H9 (cell line): ENCODE measurements around the gene BCAT1. TPM values are rescaled to one million over a fixed set of nuclear protein-coding genes. Genes with fewer than 3 reads are reported as not detected.

Experiments used
- DNase-seq: peaks from one replicate; pipeline ENCODE4 v3.0.0-alpha.2; 2017
- H2AFZ ChIP-seq: one replicate; pipeline ENCODE4 v1.6.1; 2013; ENCODE audit warnings: mild to moderate bottlenecking, low read length, control low read depth, moderate library complexity
- H2AK5ac ChIP-seq: 2 replicates; pipeline ENCODE4 v1.6.1; 2013; ENCODE audit warnings: low read length, control low read depth, mixed read lengths; ENCODE audit not compliant: insufficient read length
- H2BK120ac ChIP-seq: one replicate; pipeline ENCODE4 v1.6.1; 2013; ENCODE audit warnings: low read depth, mild to moderate bottlenecking, low read length, control low read depth, inconsistent platforms; ENCODE audit not compliant: poor library complexity, severe bottlenecking
- H2BK12ac ChIP-seq: 2 replicates; pipeline ENCODE4 v1.6.1; 2013; ENCODE audit warnings: low read length, control low read depth, mixed read lengths, low read depth; ENCODE audit not compliant: insufficient read length
- H2BK15ac ChIP-seq: 2 replicates; pipeline ENCODE4 v1.6.1; 2013; ENCODE audit warnings: low read depth, low read length, control low read depth
- H2BK20ac ChIP-seq: one replicate; pipeline ENCODE4 v1.6.1; 2013; ENCODE audit warnings: low read depth, mild to moderate bottlenecking, low read length, control low read depth, inconsistent platforms; ENCODE audit not compliant: poor library complexity, severe bottlenecking
- H2BK5ac ChIP-seq: 2 replicates; pipeline ENCODE4 v1.6.1; 2013; ENCODE audit warnings: low read length, control low read depth, mixed read lengths; ENCODE audit not compliant: insufficient read length
- H3K14ac ChIP-seq: 2 replicates; pipeline ENCODE4 v1.6.1; 2013; ENCODE audit warnings: low read length, control low read depth; ENCODE audit not compliant: insufficient read depth
- H3K18ac ChIP-seq: 2 replicates; pipeline ENCODE4 v1.6.1; 2013; ENCODE audit warnings: low read depth, mild to moderate bottlenecking, mixed read lengths, low read length, control low read depth; ENCODE audit not compliant: insufficient read length
- H3K23ac ChIP-seq: 2 replicates; pipeline ENCODE4 v1.6.1; 2013; ENCODE audit warnings: low read length, control low read depth, mixed read lengths, low read depth; ENCODE audit not compliant: insufficient read length
- H3K23me2 ChIP-seq: 2 replicates; pipeline ENCODE4 v1.6.1; 2013; ENCODE audit warnings: low read depth, mild to moderate bottlenecking, mixed read lengths, low read length, control low read depth; ENCODE audit not compliant: insufficient read length, poor library complexity, severe bottlenecking
- H3K27ac ChIP-seq: 2 replicates; pipeline ENCODE4 v1.5.1; 2013; ENCODE audit warnings: low read length, control low read depth, mixed read lengths, low read depth; ENCODE audit not compliant: insufficient read length
- H3K27me3 ChIP-seq: 2 replicates; pipeline ENCODE4 v1.6.1; 2013; ENCODE audit warnings: low read length, control low read depth, inconsistent platforms; ENCODE audit not compliant: insufficient read depth
- H3K4ac ChIP-seq: 2 replicates; pipeline ENCODE4 v1.6.1; 2013; ENCODE audit warnings: low read depth, mild to moderate bottlenecking, control low read depth, inconsistent platforms, low read length, moderate library complexity
- H3K4me1 ChIP-seq: 2 replicates; pipeline ENCODE4 v1.6.1; 2013; ENCODE audit warnings: low read length, control low read depth, inconsistent platforms; ENCODE audit not compliant: insufficient read depth
- H3K4me2 ChIP-seq: 2 replicates; pipeline ENCODE4 v1.6.1; 2013; ENCODE audit warnings: low read length, control low read depth, mixed read lengths; ENCODE audit not compliant: insufficient read length, insufficient read depth
- H3K56ac ChIP-seq: 2 replicates; pipeline ENCODE4 v1.6.1; 2013; ENCODE audit warnings: low read depth, mild to moderate bottlenecking, mixed read lengths, low read length, control low read depth; ENCODE audit not compliant: insufficient read length
- H3K79me1 ChIP-seq: 2 replicates; pipeline ENCODE4 v1.6.1; 2013; ENCODE audit warnings: low read depth, mild to moderate bottlenecking, moderate library complexity, low read length, control low read depth, inconsistent platforms; ENCODE audit not compliant: insufficient read depth, poor library complexity, severe bottlenecking
- H3K79me2 ChIP-seq: 2 replicates; pipeline ENCODE4 v1.6.1; 2013; ENCODE audit warnings: low read length, control low read depth, inconsistent platforms; ENCODE audit not compliant: insufficient read depth
- H3K9ac ChIP-seq: 2 replicates; pipeline ENCODE4 v1.6.1; 2013; ENCODE audit warnings: low read length, control low read depth, mixed read lengths; ENCODE audit not compliant: insufficient read length; ENCODE audit errors: extremely low read depth
- H3K9me3 ChIP-seq: one replicate; pipeline ENCODE4 v1.6.1; 2013; ENCODE audit warnings: low read depth, low read length, inconsistent platforms; ENCODE audit not compliant: control insufficient read depth
- H3T11ph ChIP-seq: one replicate; pipeline ENCODE4 v1.6.1; 2013; ENCODE audit warnings: mild to moderate bottlenecking, low read length, control low read depth, inconsistent platforms
- H4K20me1 ChIP-seq: one replicate; pipeline ENCODE4 v1.6.1; 2013; ENCODE audit not compliant: control insufficient read depth, insufficient read length, insufficient read depth
- H4K5ac ChIP-seq: 2 replicates; pipeline ENCODE4 v1.6.1; 2013; ENCODE audit warnings: low read depth, mild to moderate bottlenecking, mixed read lengths, low read length, control low read depth; ENCODE audit not compliant: insufficient read length
- H4K8ac ChIP-seq: replicated peaks from 2 replicates; pipeline ENCODE4 v1.6.1; 2013; ENCODE audit warnings: low read length, control low read depth, mixed read lengths, low read depth; ENCODE audit not compliant: insufficient read length
- H4K91ac ChIP-seq: 2 replicates; pipeline ENCODE4 v1.6.1; 2013; ENCODE audit warnings: low read depth, mild to moderate bottlenecking, moderate library complexity, mixed read lengths, low read length, control low read depth; ENCODE audit not compliant: insufficient read length
- H3K27ac Mint-ChIP-seq, 3 experiments: 2 replicates in 2 of 3; 3 replicates in 1 of 3; pipeline ENCODE4 v1.8.0; 2020 to 2021; ENCODE audit warnings: mixed read lengths in 3 of 3, mild to moderate bottlenecking in 1 of 3, moderate library complexity in 1 of 3
- H3K27me3 Mint-ChIP-seq: 2 replicates; pipeline ENCODE4 v1.8.0; 2021; ENCODE audit warnings: low read depth, mild to moderate bottlenecking, moderate library complexity, mixed read lengths
- H3K36me3 Mint-ChIP-seq, 3 experiments: 2 replicates in 2 of 3; 3 replicates in 1 of 3; pipeline ENCODE4 v1.8.0; 2020 to 2021; ENCODE audit warnings: low read depth in 3 of 3, mixed read lengths in 3 of 3; ENCODE audit not compliant: insufficient read depth in 1 of 3
- H3K4me1 Mint-ChIP-seq, 2 experiments: 2 replicates each; pipeline ENCODE4 v1.8.0; 2020; ENCODE audit warnings: mixed read lengths in 2 of 2
- H3K4me3 Mint-ChIP-seq, 2 experiments: 2 replicates in 1 of 2; 3 replicates in 1 of 2; pipeline ENCODE4 v1.8.0; 2020 to 2021; ENCODE audit warnings: mild to moderate bottlenecking in 2 of 2, mixed read lengths in 2 of 2, moderate library complexity in 1 of 2
- H3K9me3 Mint-ChIP-seq, 2 experiments: 2 replicates in 1 of 2; 3 replicates in 1 of 2; pipeline ENCODE4 v1.8.0; 2020; ENCODE audit warnings: mild to moderate bottlenecking in 2 of 2, mixed read lengths in 2 of 2, moderate library complexity in 1 of 2
- WGBS: extraction: QIAGEN DNeasy Blood & Tissue Kit; methylation state at CpG from one replicate; pipeline ENCODE4 v1.1.7; 2013; ENCODE audit warnings: missing lambda C conversion rate, low lambda C conversion rate, mixed read lengths; ENCODE audit not compliant: insufficient read length; ENCODE audit errors: extremely low coverage; 5-methylcytosine and 5-hydroxymethylcytosine counted together
- total RNA-seq: library from RNA; stranded (reverse); gene quantifications from 2 replicates; pipeline ENCODE4 v1.2.1, GENCODE V29; 2021
- TF ChIP-seq, protein P1 (sequence below): fragments of 200-600 bp; sonication (generic); conservative IDR thresholded peaks from 3 replicates; pipeline ENCODE4 v1.8.0; 2021; ENCODE audit warnings: antibody characterized with exemption, mild to moderate bottlenecking

The BCAT1 gene
- total RNA-seq, 1 experiment from 2014 or later = 244 TPM

DNA sequence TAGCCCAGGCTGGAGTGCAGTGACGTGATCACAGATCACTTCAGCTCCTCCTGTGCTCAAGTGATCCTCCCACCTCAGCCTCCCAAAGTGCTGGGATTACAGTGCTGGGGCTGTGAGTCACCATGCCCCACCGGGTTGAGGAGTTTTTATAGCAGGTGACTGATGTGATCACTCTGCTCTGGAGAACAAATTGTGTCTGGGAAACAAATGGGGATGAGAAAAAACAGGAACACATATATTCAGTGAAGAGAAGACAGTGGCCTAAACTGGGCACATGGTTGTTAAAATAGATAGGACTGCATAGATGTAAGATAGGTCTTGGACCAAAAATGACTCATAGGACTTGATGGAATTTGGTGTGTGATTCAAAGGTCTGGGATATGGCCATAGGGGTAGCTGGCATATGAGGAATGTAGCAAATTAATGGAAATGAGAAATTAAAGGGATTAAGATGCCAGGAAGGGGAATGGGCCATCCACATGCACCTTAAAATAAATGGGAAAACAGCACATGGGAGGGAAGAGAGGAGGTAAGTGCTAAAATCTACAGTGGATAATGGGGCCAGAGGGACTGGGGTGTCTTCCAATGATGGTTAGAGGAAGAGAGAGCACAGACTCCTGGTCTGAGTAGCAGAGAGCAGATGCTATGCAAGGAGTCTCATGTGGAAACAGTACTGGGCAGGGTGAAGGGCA lies 11.2 kb downstream of the BCAT1 start:
- Histone ChIP-seq H3K27ac (no peak overlapping the region), H2BK20ac (no peak overlapping the region), H4K20me1 (no peaks in the 10 kb centered on the region), H3K9ac (no peak overlapping the region), H3K4ac (no peak overlapping the region), H2BK5ac (no peak overlapping the region), H4K5ac (no peak overlapping the region), H3K56ac (no peak overlapping the region), H3K4me1 (peaks cover 10% of the 10 kb centered on the region), H3K4me2 (no peak overlapping the region), H2AFZ (no peak overlapping the region), H2BK12ac (no peak overlapping the region), H3K9me3 (no peaks in the 10 kb centered on the region), H3T11ph (no peak overlapping the region), H2AK5ac (no peak overlapping the region), H3K14ac (no peak overlapping the region), H3K23me2 (no peaks in the 10 kb centered on the region), H3K79me1 (peaks cover 4% of the 10 kb centered on the region), H3K27me3 (no peaks in the 10 kb centered on the region), H3K79me2 (peaks cover 67% of the 10 kb centered on the region; the same call in 1 of the 2 replicates), H4K91ac (no peak overlapping the region), H4K8ac (no peak overlapping the region), H3K18ac (no peak overlapping the region), H3K23ac (no peak overlapping the region), H2BK120ac (no peak overlapping the region), H2BK15ac (no peak overlapping the region)
- TF ChIP-seq, protein P1, sequence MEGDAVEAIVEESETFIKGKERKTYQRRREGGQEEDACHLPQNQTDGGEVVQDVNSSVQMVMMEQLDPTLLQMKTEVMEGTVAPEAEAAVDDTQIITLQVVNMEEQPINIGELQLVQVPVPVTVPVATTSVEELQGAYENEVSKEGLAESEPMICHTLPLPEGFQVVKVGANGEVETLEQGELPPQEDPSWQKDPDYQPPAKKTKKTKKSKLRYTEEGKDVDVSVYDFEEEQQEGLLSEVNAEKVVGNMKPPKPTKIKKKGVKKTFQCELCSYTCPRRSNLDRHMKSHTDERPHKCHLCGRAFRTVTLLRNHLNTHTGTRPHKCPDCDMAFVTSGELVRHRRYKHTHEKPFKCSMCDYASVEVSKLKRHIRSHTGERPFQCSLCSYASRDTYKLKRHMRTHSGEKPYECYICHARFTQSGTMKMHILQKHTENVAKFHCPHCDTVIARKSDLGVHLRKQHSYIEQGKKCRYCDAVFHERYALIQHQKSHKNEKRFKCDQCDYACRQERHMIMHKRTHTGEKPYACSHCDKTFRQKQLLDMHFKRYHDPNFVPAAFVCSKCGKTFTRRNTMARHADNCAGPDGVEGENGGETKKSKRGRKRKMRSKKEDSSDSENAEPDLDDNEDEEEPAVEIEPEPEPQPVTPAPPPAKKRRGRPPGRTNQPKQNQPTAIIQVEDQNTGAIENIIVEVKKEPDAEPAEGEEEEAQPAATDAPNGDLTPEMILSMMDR = no peak
- no CpG with 5 or more reads among the region's 2 CpGs for WGBS
- H3K27me3 Mint-ChIP-seq = no peaks in the 10 kb centered on the region
- H3K4me1 Mint-ChIP-seq = peaks cover 35 to 36% of the 10 kb centered on the region in 2 experiments
- no peak for DNase-seq
- H3K4me3 Mint-ChIP-seq = no peak overlapping the region
- H3K36me3 Mint-ChIP-seq = peaks cover 8 to 19% (median 17%) of the 10 kb centered on the region in 3 experiments; a peak in 6 of 7 replicates
- H3K27ac Mint-ChIP-seq = no peak overlapping the region
- H3K9me3 Mint-ChIP-seq = no peaks in the 10 kb centered on the region; a peak in 1 of 5 replicates
